HCT116 (cell line): ENCODE results near the gene SLMAP. TPM values are rescaled to one million over a fixed set of nuclear protein-coding genes. Genes with fewer than 3 reads are reported as not detected.

Experiments used
- CEBPB ChIP-seq: IDR thresholded peaks from 2 replicates; pipeline ENCODE4 v1.6.1; 2012; ENCODE audit warnings: low read depth
- EGR1 ChIP-seq: IDR thresholded peaks from 2 replicates; pipeline ENCODE4 v1.6.1; 2012; ENCODE audit warnings: low read depth
- ELF1 ChIP-seq: IDR thresholded peaks from 2 replicates; pipeline ENCODE4 v1.6.1; 2012; ENCODE audit warnings: low read depth, borderline replicate concordance
- EZH2 ChIP-seq: fragments of 200-600 bp; sonication (generic); IDR thresholded peaks from 2 replicates; pipeline ENCODE4 v1.6.1; 2017; ENCODE audit warnings: antibody characterized with exemption, mixed run types
- EZH2phosphoT487 ChIP-seq: fragments of 200-600 bp; IDR thresholded peaks from 2 replicates; pipeline ENCODE4 v1.6.1; 2018; ENCODE audit warnings: antibody characterized with exemption, borderline replicate concordance
- FOSL1 ChIP-seq: IDR thresholded peaks from 2 replicates; pipeline ENCODE4 v1.6.1; 2012; ENCODE audit warnings: low read depth
- POLR2A ChIP-seq: IDR thresholded peaks from 2 replicates; pipeline ENCODE4 v1.7.0; 2011; ENCODE audit warnings: borderline replicate concordance; ENCODE audit not compliant: insufficient read depth, insufficient read length; ENCODE audit errors: extremely low read depth
- POLR2AphosphoS5 ChIP-seq: IDR thresholded peaks from 2 replicates; pipeline ENCODE4 v1.6.1; 2011; ENCODE audit warnings: mild to moderate bottlenecking, low read depth, low read length, moderate library complexity
- RAD21 ChIP-seq: IDR thresholded peaks from 2 replicates; pipeline ENCODE4 v1.6.1; 2012; ENCODE audit warnings: low read depth, mild to moderate bottlenecking
- SP1 ChIP-seq: IDR thresholded peaks from 2 replicates; pipeline ENCODE4 v1.6.1; 2012; ENCODE audit warnings: low read depth
- YY1 ChIP-seq: IDR thresholded peaks from 2 replicates; pipeline ENCODE4 v1.6.1; 2011; ENCODE audit warnings: low read length, low read depth, moderate library complexity, mild to moderate bottlenecking; ENCODE audit not compliant: insufficient replicate concordance; ENCODE audit errors: extremely low read depth
- ZFX ChIP-seq: fragments of 450-650 bp; IDR thresholded peaks from 2 replicates; pipeline ENCODE4 v1.6.1; 2017
- total RNA-seq: library from RNA; stranded (reverse); gene quantifications from one replicate; pipeline ENCODE4 v1.2.1, GENCODE V29; 2021; ENCODE audit not compliant: unreplicated experiment
- TF ChIP-seq, protein P1 (sequence below): IDR thresholded peaks from 2 replicates; pipeline ENCODE4 v1.6.1; 2012; ENCODE audit warnings: low read depth
- TF ChIP-seq, protein P2 (sequence below), 3 experiments: fragments of 200-600 bp in 1 of 3; sonication (generic) in 1 of 3; IDR thresholded peaks in 2 of 3; conservative IDR thresholded peaks in 1 of 3; 2 replicates each; pipeline ENCODE4 v1.5.1; 2012 to 2017; ENCODE audit warnings: low read depth in 2 of 3, low read length in 2 of 3, antibody characterized with exemption in 1 of 3, borderline replicate concordance in 1 of 3, control low read depth in 1 of 3, mild to moderate bottlenecking in 1 of 3, mixed read lengths in 1 of 3, mixed run types in 1 of 3, moderate library complexity in 1 of 3; ENCODE audit not compliant: insufficient read depth in 1 of 3

The SLMAP gene
- total RNA-seq, 1 experiment from 2014 or later = 81.0 TPM

DNA sequence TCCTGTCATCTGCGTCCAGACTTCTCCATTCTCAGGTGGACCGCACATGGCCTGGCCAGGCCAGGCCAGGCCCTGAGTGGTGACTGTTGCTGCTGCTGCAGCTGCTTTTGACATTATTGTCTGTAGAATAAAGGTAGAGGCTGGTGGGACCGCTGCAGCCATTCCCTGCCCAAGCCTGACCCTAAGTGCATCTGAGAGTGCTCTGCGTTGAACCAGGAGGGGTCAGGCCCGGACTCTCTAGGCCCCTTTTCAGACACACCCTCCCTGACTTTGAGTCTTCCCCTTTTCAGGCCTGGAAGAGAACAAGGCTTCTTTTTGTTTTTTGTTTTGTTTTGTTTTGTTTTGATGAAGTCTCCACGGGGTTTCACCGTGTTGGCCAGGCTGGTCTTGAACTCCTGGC lies 197.5 kb downstream of the SLMAP start (continued):
- TF ChIP-seq, protein P1, sequence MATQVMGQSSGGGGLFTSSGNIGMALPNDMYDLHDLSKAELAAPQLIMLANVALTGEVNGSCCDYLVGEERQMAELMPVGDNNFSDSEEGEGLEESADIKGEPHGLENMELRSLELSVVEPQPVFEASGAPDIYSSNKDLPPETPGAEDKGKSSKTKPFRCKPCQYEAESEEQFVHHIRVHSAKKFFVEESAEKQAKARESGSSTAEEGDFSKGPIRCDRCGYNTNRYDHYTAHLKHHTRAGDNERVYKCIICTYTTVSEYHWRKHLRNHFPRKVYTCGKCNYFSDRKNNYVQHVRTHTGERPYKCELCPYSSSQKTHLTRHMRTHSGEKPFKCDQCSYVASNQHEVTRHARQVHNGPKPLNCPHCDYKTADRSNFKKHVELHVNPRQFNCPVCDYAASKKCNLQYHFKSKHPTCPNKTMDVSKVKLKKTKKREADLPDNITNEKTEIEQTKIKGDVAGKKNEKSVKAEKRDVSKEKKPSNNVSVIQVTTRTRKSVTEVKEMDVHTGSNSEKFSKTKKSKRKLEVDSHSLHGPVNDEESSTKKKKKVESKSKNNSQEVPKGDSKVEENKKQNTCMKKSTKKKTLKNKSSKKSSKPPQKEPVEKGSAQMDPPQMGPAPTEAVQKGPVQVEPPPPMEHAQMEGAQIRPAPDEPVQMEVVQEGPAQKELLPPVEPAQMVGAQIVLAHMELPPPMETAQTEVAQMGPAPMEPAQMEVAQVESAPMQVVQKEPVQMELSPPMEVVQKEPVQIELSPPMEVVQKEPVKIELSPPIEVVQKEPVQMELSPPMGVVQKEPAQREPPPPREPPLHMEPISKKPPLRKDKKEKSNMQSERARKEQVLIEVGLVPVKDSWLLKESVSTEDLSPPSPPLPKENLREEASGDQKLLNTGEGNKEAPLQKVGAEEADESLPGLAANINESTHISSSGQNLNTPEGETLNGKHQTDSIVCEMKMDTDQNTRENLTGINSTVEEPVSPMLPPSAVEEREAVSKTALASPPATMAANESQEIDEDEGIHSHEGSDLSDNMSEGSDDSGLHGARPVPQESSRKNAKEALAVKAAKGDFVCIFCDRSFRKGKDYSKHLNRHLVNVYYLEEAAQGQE = no peak
- TF ChIP-seq POLR2AphosphoS5 = no peak
- no peak for TF ChIP-seq ZFX
- TF ChIP-seq EGR1 = no peak
- no peak for TF ChIP-seq FOSL1
- no peak for TF ChIP-seq POLR2A
- TF ChIP-seq RAD21 = no peak
- TF ChIP-seq YY1 = no peak
- TF ChIP-seq EZH2phosphoT487 = no peak
- TF ChIP-seq CEBPB = no peak
- TF ChIP-seq ELF1 = no peak
- TF ChIP-seq EZH2 = no peak
- TF ChIP-seq, protein P2, sequence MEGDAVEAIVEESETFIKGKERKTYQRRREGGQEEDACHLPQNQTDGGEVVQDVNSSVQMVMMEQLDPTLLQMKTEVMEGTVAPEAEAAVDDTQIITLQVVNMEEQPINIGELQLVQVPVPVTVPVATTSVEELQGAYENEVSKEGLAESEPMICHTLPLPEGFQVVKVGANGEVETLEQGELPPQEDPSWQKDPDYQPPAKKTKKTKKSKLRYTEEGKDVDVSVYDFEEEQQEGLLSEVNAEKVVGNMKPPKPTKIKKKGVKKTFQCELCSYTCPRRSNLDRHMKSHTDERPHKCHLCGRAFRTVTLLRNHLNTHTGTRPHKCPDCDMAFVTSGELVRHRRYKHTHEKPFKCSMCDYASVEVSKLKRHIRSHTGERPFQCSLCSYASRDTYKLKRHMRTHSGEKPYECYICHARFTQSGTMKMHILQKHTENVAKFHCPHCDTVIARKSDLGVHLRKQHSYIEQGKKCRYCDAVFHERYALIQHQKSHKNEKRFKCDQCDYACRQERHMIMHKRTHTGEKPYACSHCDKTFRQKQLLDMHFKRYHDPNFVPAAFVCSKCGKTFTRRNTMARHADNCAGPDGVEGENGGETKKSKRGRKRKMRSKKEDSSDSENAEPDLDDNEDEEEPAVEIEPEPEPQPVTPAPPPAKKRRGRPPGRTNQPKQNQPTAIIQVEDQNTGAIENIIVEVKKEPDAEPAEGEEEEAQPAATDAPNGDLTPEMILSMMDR (IDR thresholded peaks at IDR 0.05 in 2 of 3, conservative IDR thresholded peaks at IDR 0.05 in 1 of 3; ENCODE audit: borderline replicate concordance in 1 of 3, insufficient read depth in 1 of 3, low read depth in 2 of 3, low read length in 2 of 3) = no peak
- no peak for TF ChIP-seq SP1
- TF ChIP-seq, all 23 proteins: peak for 0
